Nephron (organoid): ENCODE results near the gene PITX1.

Experiments used
- H3K27ac Mint-ChIP-seq, 3 experiments: 2 replicates each; pipeline ENCODE4 v1.8.0; 2020; ENCODE audit warnings: mixed read lengths in 3 of 3, mild to moderate bottlenecking in 2 of 3, moderate library complexity in 1 of 3
- H3K27me3 Mint-ChIP-seq: 2 replicates; pipeline ENCODE4 v1.8.0; 2021; ENCODE audit warnings: low read depth, mild to moderate bottlenecking, moderate library complexity, mixed read lengths
- H3K36me3 Mint-ChIP-seq: 2 replicates; pipeline ENCODE4 v1.8.0; 2020; ENCODE audit warnings: low read depth, mixed read lengths
- H3K4me1 Mint-ChIP-seq: 2 replicates; pipeline ENCODE4 v1.8.0; 2020; ENCODE audit warnings: mixed read lengths
- H3K4me3 Mint-ChIP-seq, 3 experiments: 2 replicates each; pipeline ENCODE4 v1.8.0; 2020; ENCODE audit warnings: mild to moderate bottlenecking in 3 of 3, mixed read lengths in 3 of 3, moderate library complexity in 2 of 3
- H3K9me3 Mint-ChIP-seq: 2 replicates; pipeline ENCODE4 v1.8.0; 2020; ENCODE audit warnings: mixed read lengths
- TF ChIP-seq, protein P1 (sequence below), 3 experiments: fragments of 200-600 bp; sonication (generic); IDR thresholded peaks; one replicate each; pipeline ENCODE4 v1.5.0; 2021; ENCODE audit warnings: antibody characterized with exemption in 3 of 3; ENCODE audit not compliant: unreplicated experiment in 3 of 3

Gene PITX1

GRCh38 chr5:135035678-135036030 is 1.6 kb upstream of the PITX1 start:
- peaks cover 20% of the 10 kb centered on the region for H3K4me1 Mint-ChIP-seq
- TF ChIP-seq, protein P1, sequence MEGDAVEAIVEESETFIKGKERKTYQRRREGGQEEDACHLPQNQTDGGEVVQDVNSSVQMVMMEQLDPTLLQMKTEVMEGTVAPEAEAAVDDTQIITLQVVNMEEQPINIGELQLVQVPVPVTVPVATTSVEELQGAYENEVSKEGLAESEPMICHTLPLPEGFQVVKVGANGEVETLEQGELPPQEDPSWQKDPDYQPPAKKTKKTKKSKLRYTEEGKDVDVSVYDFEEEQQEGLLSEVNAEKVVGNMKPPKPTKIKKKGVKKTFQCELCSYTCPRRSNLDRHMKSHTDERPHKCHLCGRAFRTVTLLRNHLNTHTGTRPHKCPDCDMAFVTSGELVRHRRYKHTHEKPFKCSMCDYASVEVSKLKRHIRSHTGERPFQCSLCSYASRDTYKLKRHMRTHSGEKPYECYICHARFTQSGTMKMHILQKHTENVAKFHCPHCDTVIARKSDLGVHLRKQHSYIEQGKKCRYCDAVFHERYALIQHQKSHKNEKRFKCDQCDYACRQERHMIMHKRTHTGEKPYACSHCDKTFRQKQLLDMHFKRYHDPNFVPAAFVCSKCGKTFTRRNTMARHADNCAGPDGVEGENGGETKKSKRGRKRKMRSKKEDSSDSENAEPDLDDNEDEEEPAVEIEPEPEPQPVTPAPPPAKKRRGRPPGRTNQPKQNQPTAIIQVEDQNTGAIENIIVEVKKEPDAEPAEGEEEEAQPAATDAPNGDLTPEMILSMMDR (IDR thresholded peaks at IDR 0.05; ENCODE audit: unreplicated experiment in 3 of 3), result no peak
- no peaks in the 10 kb centered on the region for H3K36me3 Mint-ChIP-seq
- peaks cover 91% of the 10 kb centered on the region for H3K27me3 Mint-ChIP-seq
- H3K27ac Mint-ChIP-seq, result no peak overlapping the region
- H3K4me3 Mint-ChIP-seq, result no peak overlapping the region
- H3K9me3 Mint-ChIP-seq, result peaks cover 3% of the 10 kb centered on the region

GRCh38 chr5:135034963-135035677 is 1.1 kb upstream of the PITX1 start:
- H3K27ac Mint-ChIP-seq, result no peak overlapping the region
- H3K4me3 Mint-ChIP-seq, result peak overlapping the region; percentile 79 to 90 (median 85)
- H3K9me3 Mint-ChIP-seq, result peaks cover 3% of the 10 kb centered on the region
- peaks cover 20% of the 10 kb centered on the region for H3K4me1 Mint-ChIP-seq
- no peaks in the 10 kb centered on the region for H3K36me3 Mint-ChIP-seq
- peaks cover 91% of the 10 kb centered on the region for H3K27me3 Mint-ChIP-seq
- TF ChIP-seq, protein P1 (IDR thresholded peaks at IDR 0.05; ENCODE audit: unreplicated experiment in 3 of 3), result no peak

- H3K36me3 Mint-ChIP-seq, result peaks cover 3% of the 10 kb centered on the region
- H3K27ac Mint-ChIP-seq, result peak overlapping the region in 1 of 3 experiments; percentile 9
- TF ChIP-seq, protein P1 (IDR thresholded peaks at IDR 0.05; ENCODE audit: unreplicated experiment in 3 of 3), result no peak
- peak overlapping the region; percentile 85 to 90 (median 88) for H3K4me3 Mint-ChIP-seq
- peaks cover 3% of the 10 kb centered on the region for H3K9me3 Mint-ChIP-seq
- peaks cover 26% of the 10 kb centered on the region for H3K4me1 Mint-ChIP-seq
- H3K27me3 Mint-ChIP-seq, result peaks cover 94% of the 10 kb centered on the region
Observed at GRCh38 chr5:135034236-135034962, 371 bp upstream of the PITX1 start.

GRCh38 chr5:135032999-135033861 is 798 bp downstream of the PITX1 start:
- H3K27ac Mint-ChIP-seq, result peak overlapping the region in 1 of 3 experiments; percentile 65
- peaks cover 3% of the 10 kb centered on the region for H3K9me3 Mint-ChIP-seq
- TF ChIP-seq, protein P1 (IDR thresholded peaks at IDR 0.05; ENCODE audit: unreplicated experiment in 3 of 3), result no peak
- H3K4me3 Mint-ChIP-seq, result peak overlapping the region; percentile 81 to 86 (median 85)
- peaks cover 90% of the 10 kb centered on the region for H3K27me3 Mint-ChIP-seq
- peaks cover 4% of the 10 kb centered on the region for H3K36me3 Mint-ChIP-seq
- peaks cover 28% of the 10 kb centered on the region for H3K4me1 Mint-ChIP-seq

- Mint-ChIP-seq H3K27me3 (peaks cover 86% of the 10 kb centered on the region), H3K4me3 (peak overlapping the region; percentile 73 to 84 (median 83)), H3K36me3 (peaks cover 5% of the 10 kb centered on the region), H3K4me1 (peaks cover 30% of the 10 kb centered on the region), H3K9me3 (peaks cover 3% of the 10 kb centered on the region), H3K27ac (no peak overlapping the region)
- TF ChIP-seq, protein P1 (IDR thresholded peaks at IDR 0.05; ENCODE audit: unreplicated experiment in 3 of 3), result no peak
Observed at GRCh38 chr5:135032695-135032998, 1.4 kb downstream of the PITX1 start.
